GM21619 (cell line): Measurements from ENCODE around the gene GLI2.

ENCODE experiments used
- ATAC-seq: cut with Tn5 transposase; IDR thresholded peaks from one replicate; pipeline ENCODE4 v1.9.1; 2021; ENCODE audit not compliant: unreplicated experiment

The GLI2 gene

GRCh38 chr2:120735746-120736170 is at the start of gene GLI2:
GLI2 (plus strand) TSS chr2:120735868; CDS start chr2:120797321, 61,453 bp downstream.
- ATAC-seq, result no peak

- ATAC-seq, result no peak
These were observed 49.7 kb upstream of the GLI2 start for GRCh38 chr2:120685974-120686297.

- ATAC-seq, result no peak
These were observed 49.0 kb upstream of the GLI2 start for GRCh38 chr2:120686511-120687168.

- no peak for ATAC-seq
These were observed 48.5 kb upstream of the GLI2 start for GRCh38 chr2:120687210-120687609.

- ATAC-seq, result no peak
These were observed 45.1 kb upstream of the GLI2 start for GRCh38 chr2:120690521-120690920.

- no peak for ATAC-seq
These were observed 44.3 kb upstream of the GLI2 start for GRCh38 chr2:120691410-120691809.

- no peak for ATAC-seq
These were observed 43.0 kb upstream of the GLI2 start for GRCh38 chr2:120692691-120693090.

- no peak for ATAC-seq
These were observed 42.5 kb upstream of the GLI2 start for GRCh38 chr2:120693121-120693520.

GRCh38 chr2:120694034-120694433 is 41.6 kb upstream of the GLI2 start:
- no peak for ATAC-seq

GRCh38 chr2:120697471-120697870 is 38.2 kb upstream of the GLI2 start:
- no peak for ATAC-seq

GRCh38 chr2:120699292-120699691 is 36.4 kb upstream of the GLI2 start:
- ATAC-seq, result no peak

GRCh38 chr2:120700659-120701058 is 35.0 kb upstream of the GLI2 start:
- ATAC-seq, result no peak

GRCh38 chr2:120701096-120701495 is 34.6 kb upstream of the GLI2 start:
- no peak for ATAC-seq

- no peak for ATAC-seq
These were observed 34.2 kb upstream of the GLI2 start for GRCh38 chr2:120701499-120701898.

GRCh38 chr2:120702061-120702460 is 33.6 kb upstream of the GLI2 start:
- no peak for ATAC-seq

- no peak for ATAC-seq
These were observed 32.9 kb upstream of the GLI2 start for GRCh38 chr2:120702801-120703200.

GRCh38 chr2:120703330-120703994 is 32.2 kb upstream of the GLI2 start:
- no peak for ATAC-seq

GRCh38 chr2:120704696-120705095 is 31.0 kb upstream of the GLI2 start:
- no peak for ATAC-seq

- no peak for ATAC-seq
These were observed 27.9 kb upstream of the GLI2 start for GRCh38 chr2:120707816-120708215.

GRCh38 chr2:120708944-120709607 is 26.6 kb upstream of the GLI2 start:
- no peak for ATAC-seq

- ATAC-seq, result no peak
These were observed 26.0 kb upstream of the GLI2 start for GRCh38 chr2:120709608-120710041.

GRCh38 chr2:120710256-120710655 is 25.4 kb upstream of the GLI2 start:
- no peak for ATAC-seq
